Measurements from ENCODE around the gene LHPP. TPM values are rescaled to one million over a fixed set of nuclear protein-coding genes. Genes with fewer than 3 reads are reported as not detected.

The LHPP gene
- total and polyA plus RNA-seq, 2 experiments from 2014 or later: 27.4 to 40.2 TPM

DNA sequence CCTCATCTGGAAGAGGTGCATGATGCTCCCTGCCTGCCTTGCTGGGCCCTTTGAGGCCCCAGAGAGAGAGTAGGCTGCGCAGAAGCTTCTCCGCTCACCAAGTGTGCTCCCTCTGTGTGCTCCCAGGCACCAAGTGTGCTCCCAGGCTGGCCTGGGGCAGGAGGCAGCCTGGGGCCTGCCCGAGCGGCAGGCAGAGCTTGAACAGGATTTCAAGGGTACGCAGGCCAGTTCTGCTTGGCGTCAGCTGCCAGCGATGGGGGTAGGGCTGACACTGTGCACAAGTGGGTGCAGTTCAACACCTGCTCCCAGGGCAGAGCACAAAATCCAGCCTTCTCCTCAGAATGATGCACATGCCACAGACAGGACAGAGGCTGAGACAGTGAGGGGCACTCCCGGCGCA is 162.8 kb downstream of the LHPP start:
- Histone ChIP-seq H3K27ac (ENCODE audit: low read depth) (no peak overlapping the region), H2AFZ (no peak overlapping the region), H3K4me2 (no peak overlapping the region), H3K79me2 (replicated peaks; ENCODE audit: insufficient read depth) (no peaks in the 10 kb centered on the region), H4K20me1 (replicated peaks; ENCODE audit: insufficient read depth) (no peaks in the 10 kb centered on the region), H3K4me3 (no peak overlapping the region), H3F3A (replicated peaks; ENCODE audit: low read depth) (no peaks in the 10 kb centered on the region), H3K27me3 (ENCODE audit: insufficient read depth) (no peaks in the 10 kb centered on the region), H3K4me1 (ENCODE audit: insufficient read depth) (peaks cover 10% of the 10 kb centered on the region), H3K9me2 (ENCODE audit: insufficient read depth) (no peaks in the 10 kb centered on the region), H3K36me3 (ENCODE audit: insufficient read depth) (no peaks in the 10 kb centered on the region)
- Mint-ChIP-seq H3K27me3 (ENCODE audit: insufficient read depth, low read depth, poor library complexity) (peaks cover 10% of the 10 kb centered on the region), H3K4me1 (peaks cover 28% of the 10 kb centered on the region), H3K27ac (no peak overlapping the region), H3K9me3 (no peaks in the 10 kb centered on the region), H3K36me3 (ENCODE audit: low read depth) (no peaks in the 10 kb centered on the region; the same call in 2 of the 3 replicates), H3K4me3 (no peak overlapping the region)
- TF ChIP-seq, protein P1, sequence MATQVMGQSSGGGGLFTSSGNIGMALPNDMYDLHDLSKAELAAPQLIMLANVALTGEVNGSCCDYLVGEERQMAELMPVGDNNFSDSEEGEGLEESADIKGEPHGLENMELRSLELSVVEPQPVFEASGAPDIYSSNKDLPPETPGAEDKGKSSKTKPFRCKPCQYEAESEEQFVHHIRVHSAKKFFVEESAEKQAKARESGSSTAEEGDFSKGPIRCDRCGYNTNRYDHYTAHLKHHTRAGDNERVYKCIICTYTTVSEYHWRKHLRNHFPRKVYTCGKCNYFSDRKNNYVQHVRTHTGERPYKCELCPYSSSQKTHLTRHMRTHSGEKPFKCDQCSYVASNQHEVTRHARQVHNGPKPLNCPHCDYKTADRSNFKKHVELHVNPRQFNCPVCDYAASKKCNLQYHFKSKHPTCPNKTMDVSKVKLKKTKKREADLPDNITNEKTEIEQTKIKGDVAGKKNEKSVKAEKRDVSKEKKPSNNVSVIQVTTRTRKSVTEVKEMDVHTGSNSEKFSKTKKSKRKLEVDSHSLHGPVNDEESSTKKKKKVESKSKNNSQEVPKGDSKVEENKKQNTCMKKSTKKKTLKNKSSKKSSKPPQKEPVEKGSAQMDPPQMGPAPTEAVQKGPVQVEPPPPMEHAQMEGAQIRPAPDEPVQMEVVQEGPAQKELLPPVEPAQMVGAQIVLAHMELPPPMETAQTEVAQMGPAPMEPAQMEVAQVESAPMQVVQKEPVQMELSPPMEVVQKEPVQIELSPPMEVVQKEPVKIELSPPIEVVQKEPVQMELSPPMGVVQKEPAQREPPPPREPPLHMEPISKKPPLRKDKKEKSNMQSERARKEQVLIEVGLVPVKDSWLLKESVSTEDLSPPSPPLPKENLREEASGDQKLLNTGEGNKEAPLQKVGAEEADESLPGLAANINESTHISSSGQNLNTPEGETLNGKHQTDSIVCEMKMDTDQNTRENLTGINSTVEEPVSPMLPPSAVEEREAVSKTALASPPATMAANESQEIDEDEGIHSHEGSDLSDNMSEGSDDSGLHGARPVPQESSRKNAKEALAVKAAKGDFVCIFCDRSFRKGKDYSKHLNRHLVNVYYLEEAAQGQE (IDR thresholded peaks at IDR 0.05; ENCODE audit: unreplicated experiment): no peak
- TF ChIP-seq ZNF114 (CRISPR knock-in tag; IDR thresholded peaks at IDR 0.05) (no peak), EZH2phosphoT487 (IDR thresholded peaks at IDR 0.05; ENCODE audit: unreplicated experiment) (no peak), CREB1 (CRISPR knock-in tag; IDR thresholded peaks at IDR 0.05; ENCODE audit: low read depth) (no peak), JUNB (IDR thresholded peaks at IDR 0.05; ENCODE audit: unreplicated experiment) (no peak), EZH2 (IDR thresholded peaks at IDR 0.05; ENCODE audit: low read depth, unreplicated experiment) (no peak), STAT1 (IDR thresholded peaks at IDR 0.05; ENCODE audit: unreplicated experiment) (no peak), POLR2AphosphoS5 (IDR thresholded peaks at IDR 0.05; ENCODE audit: low read depth) (no peak), ZNF331 (CRISPR knock-in tag; IDR thresholded peaks at IDR 0.05; ENCODE audit: low read depth) (no peak)
- TF ChIP-seq, protein P2, sequence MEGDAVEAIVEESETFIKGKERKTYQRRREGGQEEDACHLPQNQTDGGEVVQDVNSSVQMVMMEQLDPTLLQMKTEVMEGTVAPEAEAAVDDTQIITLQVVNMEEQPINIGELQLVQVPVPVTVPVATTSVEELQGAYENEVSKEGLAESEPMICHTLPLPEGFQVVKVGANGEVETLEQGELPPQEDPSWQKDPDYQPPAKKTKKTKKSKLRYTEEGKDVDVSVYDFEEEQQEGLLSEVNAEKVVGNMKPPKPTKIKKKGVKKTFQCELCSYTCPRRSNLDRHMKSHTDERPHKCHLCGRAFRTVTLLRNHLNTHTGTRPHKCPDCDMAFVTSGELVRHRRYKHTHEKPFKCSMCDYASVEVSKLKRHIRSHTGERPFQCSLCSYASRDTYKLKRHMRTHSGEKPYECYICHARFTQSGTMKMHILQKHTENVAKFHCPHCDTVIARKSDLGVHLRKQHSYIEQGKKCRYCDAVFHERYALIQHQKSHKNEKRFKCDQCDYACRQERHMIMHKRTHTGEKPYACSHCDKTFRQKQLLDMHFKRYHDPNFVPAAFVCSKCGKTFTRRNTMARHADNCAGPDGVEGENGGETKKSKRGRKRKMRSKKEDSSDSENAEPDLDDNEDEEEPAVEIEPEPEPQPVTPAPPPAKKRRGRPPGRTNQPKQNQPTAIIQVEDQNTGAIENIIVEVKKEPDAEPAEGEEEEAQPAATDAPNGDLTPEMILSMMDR (conservative IDR thresholded peaks at IDR 0.05; ENCODE audit: low read depth in 2 of 2): no peak
- TF ChIP-seq, protein P3, sequence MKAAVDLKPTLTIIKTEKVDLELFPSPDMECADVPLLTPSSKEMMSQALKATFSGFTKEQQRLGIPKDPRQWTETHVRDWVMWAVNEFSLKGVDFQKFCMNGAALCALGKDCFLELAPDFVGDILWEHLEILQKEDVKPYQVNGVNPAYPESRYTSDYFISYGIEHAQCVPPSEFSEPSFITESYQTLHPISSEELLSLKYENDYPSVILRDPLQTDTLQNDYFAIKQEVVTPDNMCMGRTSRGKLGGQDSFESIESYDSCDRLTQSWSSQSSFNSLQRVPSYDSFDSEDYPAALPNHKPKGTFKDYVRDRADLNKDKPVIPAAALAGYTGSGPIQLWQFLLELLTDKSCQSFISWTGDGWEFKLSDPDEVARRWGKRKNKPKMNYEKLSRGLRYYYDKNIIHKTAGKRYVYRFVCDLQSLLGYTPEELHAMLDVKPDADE (IDR thresholded peaks at IDR 0.05): no peak
- TF ChIP-seq, protein P4, sequence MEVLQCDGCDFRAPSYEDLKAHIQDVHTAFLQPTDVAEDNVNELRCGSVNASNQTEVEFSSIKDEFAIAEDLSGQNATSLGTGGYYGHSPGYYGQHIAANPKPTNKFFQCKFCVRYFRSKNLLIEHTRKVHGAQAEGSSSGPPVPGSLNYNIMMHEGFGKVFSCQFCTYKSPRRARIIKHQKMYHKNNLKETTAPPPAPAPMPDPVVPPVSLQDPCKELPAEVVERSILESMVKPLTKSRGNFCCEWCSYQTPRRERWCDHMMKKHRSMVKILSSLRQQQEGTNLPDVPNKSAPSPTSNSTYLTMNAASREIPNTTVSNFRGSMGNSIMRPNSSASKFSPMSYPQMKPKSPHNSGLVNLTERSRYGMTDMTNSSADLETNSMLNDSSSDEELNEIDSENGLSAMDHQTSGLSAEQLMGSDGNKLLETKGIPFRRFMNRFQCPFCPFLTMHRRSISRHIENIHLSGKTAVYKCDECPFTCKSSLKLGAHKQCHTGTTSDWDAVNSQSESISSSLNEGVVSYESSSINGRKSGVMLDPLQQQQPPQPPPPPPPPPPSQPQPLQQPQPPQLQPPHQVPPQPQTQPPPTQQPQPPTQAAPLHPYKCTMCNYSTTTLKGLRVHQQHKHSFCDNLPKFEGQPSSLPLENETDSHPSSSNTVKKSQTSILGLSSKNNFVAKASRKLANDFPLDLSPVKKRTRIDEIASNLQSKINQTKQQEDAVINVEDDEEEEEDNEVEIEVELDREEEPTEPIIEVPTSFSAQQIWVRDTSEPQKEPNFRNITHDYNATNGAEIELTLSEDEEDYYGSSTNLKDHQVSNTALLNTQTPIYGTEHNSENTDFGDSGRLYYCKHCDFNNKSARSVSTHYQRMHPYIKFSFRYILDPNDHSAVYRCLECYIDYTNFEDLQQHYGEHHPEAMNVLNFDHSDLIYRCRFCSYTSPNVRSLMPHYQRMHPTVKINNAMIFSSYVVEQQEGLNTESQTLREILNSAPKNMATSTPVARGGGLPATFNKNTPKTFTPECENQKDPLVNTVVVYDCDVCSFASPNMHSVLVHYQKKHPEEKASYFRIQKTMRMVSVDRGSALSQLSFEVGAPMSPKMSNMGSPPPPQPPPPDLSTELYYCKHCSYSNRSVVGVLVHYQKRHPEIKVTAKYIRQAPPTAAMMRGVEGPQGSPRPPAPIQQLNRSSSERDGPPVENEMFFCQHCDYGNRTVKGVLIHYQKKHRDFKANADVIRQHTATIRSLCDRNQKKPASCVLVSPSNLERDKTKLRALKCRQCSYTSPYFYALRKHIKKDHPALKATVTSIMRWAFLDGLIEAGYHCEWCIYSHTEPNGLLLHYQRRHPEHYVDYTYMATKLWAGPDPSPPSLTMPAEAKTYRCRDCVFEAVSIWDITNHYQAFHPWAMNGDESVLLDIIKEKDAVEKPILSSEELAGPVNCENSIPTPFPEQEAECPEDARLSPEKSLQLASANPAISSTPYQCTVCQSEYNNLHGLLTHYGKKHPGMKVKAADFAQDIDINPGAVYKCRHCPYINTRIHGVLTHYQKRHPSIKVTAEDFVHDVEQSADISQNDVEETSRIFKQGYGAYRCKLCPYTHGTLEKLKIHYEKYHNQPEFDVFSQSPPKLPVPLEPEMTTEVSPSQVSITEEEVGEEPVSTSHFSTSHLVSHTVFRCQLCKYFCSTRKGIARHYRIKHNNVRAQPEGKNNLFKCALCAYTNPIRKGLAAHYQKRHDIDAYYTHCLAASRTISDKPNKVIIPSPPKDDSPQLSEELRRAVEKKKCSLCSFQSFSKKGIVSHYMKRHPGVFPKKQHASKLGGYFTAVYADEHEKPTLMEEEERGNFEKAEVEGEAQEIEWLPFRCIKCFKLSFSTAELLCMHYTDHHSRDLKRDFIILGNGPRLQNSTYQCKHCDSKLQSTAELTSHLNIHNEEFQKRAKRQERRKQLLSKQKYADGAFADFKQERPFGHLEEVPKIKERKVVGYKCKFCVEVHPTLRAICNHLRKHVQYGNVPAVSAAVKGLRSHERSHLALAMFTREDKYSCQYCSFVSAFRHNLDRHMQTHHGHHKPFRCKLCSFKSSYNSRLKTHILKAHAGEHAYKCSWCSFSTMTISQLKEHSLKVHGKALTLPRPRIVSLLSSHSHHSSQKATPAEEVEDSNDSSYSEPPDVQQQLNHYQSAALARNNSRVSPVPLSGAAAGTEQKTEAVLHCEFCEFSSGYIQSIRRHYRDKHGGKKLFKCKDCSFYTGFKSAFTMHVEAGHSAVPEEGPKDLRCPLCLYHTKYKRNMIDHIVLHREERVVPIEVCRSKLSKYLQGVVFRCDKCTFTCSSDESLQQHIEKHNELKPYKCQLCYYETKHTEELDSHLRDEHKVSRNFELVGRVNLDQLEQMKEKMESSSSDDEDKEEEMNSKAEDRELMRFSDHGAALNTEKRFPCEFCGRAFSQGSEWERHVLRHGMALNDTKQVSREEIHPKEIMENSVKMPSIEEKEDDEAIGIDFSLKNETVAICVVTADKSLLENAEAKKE (CRISPR knock-in tag; IDR thresholded peaks at IDR 0.05): no peak
- no peak for DNase-seq (ENCODE audit: low spot score)
- no peak for ATAC-seq

All from GM23338 (cell line).